PFSK-1 (cell line): ENCODE data around the gene NAT9.

Experiments used
- FOXP2 ChIP-seq: optimal IDR thresholded peaks from 2 replicates; pipeline ENCODE3; 2011; ENCODE audit warnings: borderline replicate concordance, control low read depth, inconsistent platforms; ENCODE audit not compliant: insufficient read depth; ENCODE audit errors: extremely low read length, extremely low read depth
- POLR2AphosphoS5 ChIP-seq: IDR thresholded peaks from 2 replicates; pipeline ENCODE4 v1.6.1; 2012; ENCODE audit warnings: low read depth, mild to moderate bottlenecking, control low read depth, low read length, moderate library complexity
- SIN3A ChIP-seq: IDR thresholded peaks from 2 replicates; pipeline ENCODE4 v1.6.1; 2012; ENCODE audit warnings: mild to moderate bottlenecking, low read length, moderate library complexity, borderline replicate concordance; ENCODE audit not compliant: insufficient read depth
- TAF1 ChIP-seq: IDR thresholded peaks from 2 replicates; pipeline ENCODE4 v1.6.1; 2012; ENCODE audit warnings: low read length, control low read depth, borderline replicate concordance; ENCODE audit not compliant: insufficient read depth
- TF ChIP-seq, protein P1 (sequence below), 2 experiments: IDR thresholded peaks; 2 replicates each; pipeline versions ENCODE4 v1.6.1 to v1.8.0; 2011 to 2012; ENCODE audit warnings: low read depth in 2 of 2, low read length in 2 of 2, control low read depth in 1 of 2, inconsistent platforms in 1 of 2, mild to moderate bottlenecking in 1 of 2, moderate library complexity in 1 of 2; ENCODE audit not compliant: insufficient read depth in 1 of 2

DNA sequence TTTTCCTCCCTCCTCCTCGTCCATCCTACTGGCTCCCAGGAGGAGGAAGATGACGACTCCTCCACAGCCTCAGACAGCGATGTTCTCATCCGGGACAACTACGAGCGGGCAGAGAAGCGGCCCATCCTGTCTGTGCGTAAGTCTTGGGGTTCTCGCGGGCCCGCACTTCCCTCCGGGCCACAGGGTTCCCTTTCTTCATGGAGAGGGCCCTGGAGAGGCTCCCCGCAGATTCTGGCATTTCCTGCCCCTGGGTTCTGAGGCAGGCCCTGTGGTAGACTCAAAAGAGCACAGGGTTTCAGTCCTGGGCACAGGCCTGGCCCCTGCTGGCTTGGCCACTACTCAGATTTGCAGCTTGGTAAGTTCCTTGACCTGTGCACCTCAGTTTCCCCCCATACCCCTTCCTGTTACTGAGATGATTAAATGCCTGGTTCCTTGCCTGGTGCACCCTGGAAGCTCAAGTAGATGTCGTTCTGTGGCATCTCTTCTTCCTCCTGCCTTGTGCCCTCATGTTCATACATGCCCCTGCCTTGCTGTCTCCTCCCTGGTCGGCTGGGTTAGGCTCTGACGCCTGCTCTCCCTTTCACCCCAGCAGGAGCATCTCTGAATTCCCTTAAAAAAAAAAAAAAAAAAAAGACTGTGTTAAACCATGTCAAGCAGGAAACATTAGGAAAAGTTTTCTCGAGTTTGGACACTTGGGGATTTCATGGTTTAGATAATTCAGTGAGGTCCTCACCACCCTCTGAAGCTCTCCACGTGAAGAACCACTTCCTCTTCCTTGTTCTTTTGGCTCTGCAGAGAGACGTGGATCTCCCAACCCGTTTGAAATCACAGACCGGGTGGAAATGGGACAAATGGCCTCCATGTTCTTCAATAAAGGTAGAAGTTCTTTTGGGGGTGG lies 14.3 kb upstream of the NAT9 start:
- TF ChIP-seq POLR2AphosphoS5 (no peak), TAF1 (no peak), SIN3A (no peak), FOXP2 (no peak)
- TF ChIP-seq, protein P1, sequence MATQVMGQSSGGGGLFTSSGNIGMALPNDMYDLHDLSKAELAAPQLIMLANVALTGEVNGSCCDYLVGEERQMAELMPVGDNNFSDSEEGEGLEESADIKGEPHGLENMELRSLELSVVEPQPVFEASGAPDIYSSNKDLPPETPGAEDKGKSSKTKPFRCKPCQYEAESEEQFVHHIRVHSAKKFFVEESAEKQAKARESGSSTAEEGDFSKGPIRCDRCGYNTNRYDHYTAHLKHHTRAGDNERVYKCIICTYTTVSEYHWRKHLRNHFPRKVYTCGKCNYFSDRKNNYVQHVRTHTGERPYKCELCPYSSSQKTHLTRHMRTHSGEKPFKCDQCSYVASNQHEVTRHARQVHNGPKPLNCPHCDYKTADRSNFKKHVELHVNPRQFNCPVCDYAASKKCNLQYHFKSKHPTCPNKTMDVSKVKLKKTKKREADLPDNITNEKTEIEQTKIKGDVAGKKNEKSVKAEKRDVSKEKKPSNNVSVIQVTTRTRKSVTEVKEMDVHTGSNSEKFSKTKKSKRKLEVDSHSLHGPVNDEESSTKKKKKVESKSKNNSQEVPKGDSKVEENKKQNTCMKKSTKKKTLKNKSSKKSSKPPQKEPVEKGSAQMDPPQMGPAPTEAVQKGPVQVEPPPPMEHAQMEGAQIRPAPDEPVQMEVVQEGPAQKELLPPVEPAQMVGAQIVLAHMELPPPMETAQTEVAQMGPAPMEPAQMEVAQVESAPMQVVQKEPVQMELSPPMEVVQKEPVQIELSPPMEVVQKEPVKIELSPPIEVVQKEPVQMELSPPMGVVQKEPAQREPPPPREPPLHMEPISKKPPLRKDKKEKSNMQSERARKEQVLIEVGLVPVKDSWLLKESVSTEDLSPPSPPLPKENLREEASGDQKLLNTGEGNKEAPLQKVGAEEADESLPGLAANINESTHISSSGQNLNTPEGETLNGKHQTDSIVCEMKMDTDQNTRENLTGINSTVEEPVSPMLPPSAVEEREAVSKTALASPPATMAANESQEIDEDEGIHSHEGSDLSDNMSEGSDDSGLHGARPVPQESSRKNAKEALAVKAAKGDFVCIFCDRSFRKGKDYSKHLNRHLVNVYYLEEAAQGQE (IDR thresholded peaks at IDR 0.05; ENCODE audit: insufficient read depth in 1 of 2, low read depth in 2 of 2, low read length in 2 of 2), result no peak
